IPS-NIHi7 (cell line): ENCODE results near the gene WWC1.

Experiments used
- DNase-seq: peaks from one replicate; pipeline ENCODE4 v3.0.0; 2012; ENCODE audit warnings: mixed read lengths; ENCODE audit errors: extremely low spot score

WWC1 gene

GRCh38 chr5:168362097-168362885, 70.8 kb downstream of the WWC1 start:
- DNase-seq, result no peak

DNA sequence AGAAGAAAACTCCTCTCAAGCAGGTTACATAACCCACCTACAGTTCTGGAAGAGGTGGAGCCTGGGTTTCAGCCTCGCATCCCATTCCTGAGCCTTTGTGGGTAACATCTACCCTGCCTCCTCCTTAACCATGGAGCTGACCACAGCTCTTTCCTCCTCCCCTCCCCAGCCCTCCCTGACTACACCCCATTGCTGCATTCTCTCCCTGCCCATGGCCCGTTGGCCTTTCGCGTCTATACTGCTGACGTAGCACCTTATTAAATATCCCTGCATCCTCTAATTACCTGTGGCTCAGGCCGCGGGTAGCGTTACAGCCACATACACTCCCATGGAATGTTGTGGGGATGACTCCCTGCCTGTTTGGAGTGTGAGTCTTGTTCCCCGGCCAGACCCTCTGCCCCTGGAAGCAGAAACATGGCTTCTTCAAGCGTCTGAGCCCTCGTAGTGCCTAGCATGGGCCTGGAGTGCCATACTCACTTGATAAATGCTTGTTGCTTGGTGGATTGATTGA, 72.8 kb downstream of the WWC1 start:
- no peak for DNase-seq

- DNase-seq, result peak; percentile 71
These were observed 73.5 kb downstream of the WWC1 start for GRCh38 chr5:168364750-168365550.

DNA sequence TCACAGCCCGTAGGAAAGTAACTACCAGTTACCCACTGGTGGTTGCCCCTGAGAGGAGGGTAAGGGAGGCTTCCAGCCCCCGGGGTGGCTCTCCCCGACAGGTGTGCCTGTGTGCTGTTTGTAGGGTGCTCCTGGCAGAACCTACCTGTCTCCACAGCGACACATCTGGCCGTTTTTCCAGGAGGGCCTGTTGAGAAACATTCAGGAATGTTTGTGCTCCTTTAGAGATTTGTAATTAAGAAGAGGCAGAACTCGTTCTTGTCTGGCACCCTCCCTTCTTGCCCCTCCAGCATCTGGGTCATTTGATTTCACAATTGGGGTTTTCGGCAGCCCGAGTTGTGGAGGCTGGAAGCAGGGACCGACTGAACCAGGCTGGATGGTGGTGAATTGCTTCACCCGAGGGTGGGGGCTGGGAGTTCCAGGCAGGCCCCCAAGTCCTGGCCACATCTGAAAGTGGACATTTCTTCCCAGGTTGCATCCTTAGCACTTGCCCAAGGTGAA, 74.2 kb downstream of the WWC1 start:
- peak; percentile 48 for DNase-seq

GRCh38 chr5:168366116-168366515, 74.7 kb downstream of the WWC1 start:
- no peak for DNase-seq

DNA sequence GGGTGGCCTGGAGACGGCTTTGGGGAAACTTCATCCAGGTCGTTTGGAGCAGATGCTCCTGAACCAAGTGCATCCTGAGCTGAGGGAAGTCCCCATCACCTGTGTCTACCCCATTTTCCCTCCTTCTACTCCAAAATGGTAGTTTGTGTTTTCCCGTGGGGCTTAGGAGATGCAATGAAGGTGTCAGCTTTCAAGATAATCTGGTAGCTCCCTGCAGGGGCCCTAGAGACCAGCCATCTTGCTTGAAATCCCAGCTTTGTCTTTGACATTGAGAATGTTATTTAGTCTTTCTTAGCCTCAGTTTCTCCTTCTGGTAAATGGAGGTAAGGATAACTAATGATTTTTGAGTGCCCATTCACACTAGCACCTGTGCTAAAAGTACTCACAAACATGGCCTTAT, 77.4 kb downstream of the WWC1 start:
- DNase-seq, result no peak

GRCh38 chr5:168370831-168371230, 79.4 kb downstream of the WWC1 start:
- no peak for DNase-seq

- no peak for DNase-seq
These were observed 81.0 kb downstream of the WWC1 start for GRCh38 chr5:168372356-168372946.

- DNase-seq, result no peak
These were observed 83.1 kb downstream of the WWC1 start for GRCh38 chr5:168374532-168374931.

DNA sequence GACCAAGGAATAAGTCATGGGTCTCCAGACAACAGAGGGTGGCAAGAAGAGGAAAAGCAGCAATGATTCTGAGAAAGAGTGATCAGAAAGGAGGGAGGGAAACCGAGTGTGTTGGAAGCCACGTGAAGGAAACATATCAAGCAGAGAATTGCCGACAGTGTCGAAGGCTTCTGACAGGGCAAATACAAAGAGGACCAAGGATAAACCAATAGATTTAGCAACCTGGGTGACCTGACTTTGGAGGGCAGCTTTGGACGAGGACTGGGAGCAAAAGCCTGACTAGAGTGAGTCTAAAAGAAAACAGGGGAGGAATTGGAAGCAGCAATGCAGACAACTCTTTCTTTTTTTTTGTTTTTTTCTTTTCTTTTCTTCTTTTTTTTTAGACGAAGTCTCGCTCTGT, 83.8 kb downstream of the WWC1 start:
- no peak for DNase-seq

DNA sequence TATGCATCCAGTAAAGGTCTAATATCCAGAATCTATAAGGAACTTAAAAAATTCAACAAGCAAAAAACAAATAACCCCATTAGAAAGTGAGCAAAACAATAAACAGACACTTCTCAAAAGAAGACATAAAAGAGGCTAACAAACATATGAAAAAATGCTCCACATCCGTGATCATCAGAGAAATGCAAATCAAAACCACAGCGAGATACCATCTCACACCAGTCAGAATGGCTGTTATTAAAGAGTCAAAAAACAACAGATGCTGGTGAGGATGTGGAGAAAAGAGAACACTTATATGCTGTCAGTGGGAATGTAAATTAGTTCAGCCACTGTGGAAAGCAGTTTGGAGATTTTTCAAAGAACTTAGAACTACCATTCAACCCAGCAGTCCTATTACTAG, 86.1 kb downstream of the WWC1 start:
- no peak for DNase-seq

DNA sequence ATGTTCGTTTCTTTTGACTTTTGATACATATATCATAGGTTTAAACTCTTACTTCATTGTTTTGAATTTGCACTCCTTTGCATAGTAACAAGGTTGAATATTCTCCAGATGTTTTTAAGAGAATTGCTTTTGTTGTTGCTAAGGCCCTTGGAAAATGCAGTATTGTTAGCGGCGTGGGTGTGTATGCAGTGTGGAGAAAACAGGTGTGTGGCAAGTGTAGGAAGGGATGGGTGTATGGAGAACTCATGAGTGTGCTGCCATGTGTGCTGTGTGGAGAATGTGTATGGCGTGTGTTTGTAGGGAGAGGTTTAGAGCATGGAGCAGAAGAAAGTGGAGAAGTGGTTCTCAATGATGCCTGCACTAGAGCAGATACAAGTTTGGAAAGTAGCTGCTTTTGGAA, 87.3 kb downstream of the WWC1 start:
- DNase-seq, result no peak

DNA sequence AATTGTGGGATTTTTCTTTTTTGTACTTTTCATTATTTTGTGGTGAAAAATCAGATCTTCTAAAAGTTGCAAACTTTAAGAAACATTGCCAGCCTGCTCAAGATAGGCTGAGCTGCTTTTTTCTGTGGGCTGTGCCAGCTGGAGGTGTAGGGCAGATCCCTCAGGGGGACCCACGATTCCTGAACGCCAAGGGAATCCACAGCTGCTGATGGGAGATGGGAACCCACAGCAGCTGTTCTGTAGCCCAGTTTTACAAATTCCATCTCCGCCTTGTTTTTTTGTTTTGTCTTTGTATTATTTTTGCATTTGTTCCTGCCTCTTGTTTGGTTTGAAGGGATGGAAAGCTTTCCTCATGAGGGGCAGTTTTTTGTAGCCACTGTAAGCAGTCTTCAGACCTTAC, 91.0 kb downstream of the WWC1 start:
- no peak for DNase-seq

- no peak for DNase-seq
These were observed 99.0 kb downstream of the WWC1 start for GRCh38 chr5:168390491-168390890.

DNA sequence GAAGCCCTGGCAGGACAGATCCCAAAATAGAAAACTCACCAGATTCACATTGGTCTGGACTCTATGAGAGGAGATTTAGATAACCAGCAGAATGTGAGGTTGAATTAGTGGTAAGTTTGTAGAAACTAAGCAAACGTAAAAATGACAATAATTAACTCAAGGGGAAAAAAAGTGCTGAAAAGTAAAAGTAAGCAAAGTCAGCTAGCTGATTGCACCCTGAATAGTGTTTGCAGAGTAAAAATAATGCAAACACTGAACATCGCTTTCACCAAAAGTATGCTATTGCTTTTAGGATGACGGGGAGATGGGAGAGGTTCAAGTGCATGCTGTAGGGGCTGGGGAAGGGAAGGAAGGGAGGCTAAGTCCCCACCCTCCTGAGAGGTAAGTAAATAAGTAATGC, 102.3 kb downstream of the WWC1 start:
- DNase-seq, result no peak

DNA sequence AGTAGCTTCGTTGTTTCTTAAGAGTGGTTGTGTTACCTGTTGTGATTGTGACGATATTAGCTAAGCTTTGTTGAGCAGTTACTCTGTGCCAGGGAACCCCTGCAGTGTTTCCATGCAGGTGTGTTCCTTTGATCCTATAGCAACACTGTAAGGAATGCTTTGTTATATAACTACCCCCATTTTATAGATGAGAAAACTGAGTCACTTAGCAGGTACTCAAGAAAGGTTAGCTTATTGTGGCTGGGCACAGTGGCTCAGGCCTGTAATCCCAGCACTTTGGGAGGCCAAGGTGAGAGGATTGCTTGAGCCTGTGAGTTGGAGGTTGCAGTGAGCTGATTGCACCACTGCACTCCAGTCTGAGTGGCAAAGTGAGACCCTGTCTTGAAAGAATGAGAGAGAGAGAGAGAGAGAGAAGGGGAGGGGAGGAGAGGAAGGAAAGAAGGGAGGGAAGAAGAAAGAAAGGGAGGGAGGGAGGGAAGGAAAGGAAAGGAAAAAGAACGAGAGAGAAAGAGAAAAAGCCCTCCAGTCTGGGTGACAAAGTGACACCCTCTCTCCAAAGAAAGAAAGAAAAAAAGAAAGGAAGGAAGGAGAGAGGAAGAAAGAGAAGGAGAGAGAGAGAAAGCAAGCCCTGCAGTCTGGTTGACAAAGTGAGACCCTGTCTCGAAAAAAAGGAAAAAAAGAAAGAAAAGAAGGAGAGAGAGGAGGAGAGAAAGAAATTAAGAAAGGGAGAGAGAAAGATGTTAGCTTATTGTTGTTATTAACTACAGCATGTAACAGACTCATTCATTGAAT, 109.2 kb downstream of the WWC1 start:
- no peak for DNase-seq

- no peak for DNase-seq
These were observed 109.8 kb downstream of the WWC1 start for GRCh38 chr5:168401226-168401625.

DNA sequence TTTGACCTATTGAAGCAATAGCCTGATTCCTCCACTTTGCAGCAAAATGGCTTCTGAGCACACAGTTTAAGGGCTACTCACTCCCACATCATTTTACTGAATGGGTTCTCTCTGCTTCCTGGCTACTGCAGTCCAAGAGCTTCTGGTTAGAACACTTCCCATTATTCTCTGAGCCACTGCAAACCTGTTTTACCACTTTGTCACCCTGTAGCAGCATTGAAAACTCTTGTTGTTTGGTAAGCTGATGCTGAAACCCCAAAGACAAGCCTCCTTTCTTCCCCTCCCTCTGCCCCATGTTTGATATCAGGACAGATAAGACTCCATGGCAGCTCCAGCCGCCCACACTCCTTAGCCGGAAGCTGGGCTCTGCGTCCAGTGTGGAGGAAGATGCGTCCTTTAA, 110.4 kb downstream of the WWC1 start:
- no peak for DNase-seq

DNA sequence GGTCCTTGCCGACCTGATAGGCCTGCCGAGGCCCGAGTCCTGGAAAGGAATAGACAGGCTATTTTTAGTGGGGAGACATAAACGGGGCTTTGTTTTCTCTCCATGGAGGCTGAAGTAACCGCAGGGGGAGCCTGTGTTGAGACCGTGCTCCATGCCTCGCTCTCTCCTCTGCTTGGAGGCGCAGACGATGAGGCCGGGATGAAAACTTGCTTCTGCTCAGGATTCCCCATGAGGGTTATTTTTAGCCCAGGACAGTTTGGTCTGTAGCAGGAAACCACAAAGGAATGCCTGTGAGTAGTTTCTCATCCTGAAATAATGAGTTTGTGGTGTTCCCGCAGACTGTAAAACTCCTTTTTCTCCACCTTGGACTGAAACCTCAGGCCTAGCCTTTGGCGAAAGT, 112.9 kb downstream of the WWC1 start:
- no peak for DNase-seq

DNA sequence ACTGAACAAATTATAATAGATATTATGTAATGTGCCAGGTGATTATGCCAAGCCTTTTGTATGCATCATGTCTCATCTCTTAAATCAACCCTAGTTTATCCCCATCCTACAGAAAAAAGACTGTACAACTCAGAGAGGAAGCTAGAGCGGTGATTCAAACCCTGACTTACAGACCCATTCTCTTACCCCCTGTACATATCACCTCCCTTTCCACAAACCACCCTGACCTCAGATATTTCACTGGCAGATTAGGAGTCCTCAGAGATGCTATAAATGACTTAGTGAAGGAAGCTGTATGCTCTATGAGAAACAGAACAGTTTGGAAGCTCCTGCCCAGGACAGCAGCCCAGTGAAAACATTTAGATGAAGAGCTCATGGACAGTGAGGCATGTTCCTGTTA, 115.8 kb downstream of the WWC1 start:
- DNase-seq, result no peak

DNA sequence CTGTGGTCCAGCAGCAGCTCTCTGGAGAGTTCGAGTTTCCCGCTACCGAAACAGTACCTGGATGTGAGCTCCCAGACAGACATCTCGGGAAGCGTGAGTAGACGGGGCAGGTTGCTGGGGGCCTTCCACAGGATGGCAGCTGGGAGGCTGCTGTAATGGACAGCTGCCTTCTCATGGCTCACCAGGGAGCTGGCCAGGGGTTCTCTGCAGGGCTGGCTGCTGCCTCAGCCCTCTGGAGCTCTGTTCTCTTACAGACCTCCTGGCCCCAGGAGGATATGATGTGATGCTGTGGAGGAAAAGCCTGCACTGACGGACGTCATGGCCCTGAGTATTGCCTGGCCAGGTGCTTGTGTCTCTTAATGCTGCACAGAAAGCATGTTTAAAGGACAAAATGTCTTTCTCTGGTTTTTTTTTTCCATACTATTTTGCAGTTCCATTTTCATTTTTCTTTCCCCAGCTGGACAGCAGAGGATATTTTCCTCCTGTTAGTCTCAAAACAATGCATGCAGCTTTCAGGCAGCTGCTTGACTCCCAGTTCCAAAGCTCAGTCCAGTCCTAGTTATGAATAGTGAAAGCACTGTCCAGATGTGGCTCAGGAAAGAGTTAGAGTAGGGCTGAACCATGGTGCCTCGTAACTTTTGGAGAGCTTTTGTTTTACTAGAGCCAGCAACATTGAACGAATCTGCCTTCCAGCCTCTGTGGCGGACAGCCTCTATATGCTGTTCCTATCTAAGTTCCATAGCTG, 117.3 kb downstream of the WWC1 start:
- DNase-seq, result no peak
